HepG2 (cell line): ENCODE data around the gene RNF4. TPM values are rescaled to one million over a fixed set of nuclear protein-coding genes. Genes with fewer than 3 reads are reported as not detected.

ENCODE experiments used
- ELF4 ChIP-seq: sonication (generic); formaldehyde crosslinking; IDR thresholded peaks from 2 replicates; pipeline ENCODE4 v1.5.0; 2020; ENCODE audit warnings: missing genetic modification reagents, mild to moderate bottlenecking, moderate library complexity, borderline replicate concordance
- GABPA ChIP-seq, 2 experiments: IDR thresholded peaks; 2 replicates each; pipeline ENCODE4 v1.6.1; 2011 to 2016; ENCODE audit warnings: low read depth in 2 of 2, low read length in 1 of 2, missing biosample characterization in 1 of 2, missing genetic modification characterization in 1 of 2
- KDM2A ChIP-seq: sonication (generic); formaldehyde crosslinking; IDR thresholded peaks from 2 replicates; pipeline ENCODE4 v1.4.0; 2020; ENCODE audit warnings: low read depth, missing genetic modification reagents, borderline replicate concordance
- NBN ChIP-seq: fragments of 450-650 bp; conservative IDR thresholded peaks from 2 replicates; pipeline ENCODE4 v1.6.1; 2017
- PHF8 ChIP-seq: sonication (generic); formaldehyde crosslinking; IDR thresholded peaks from 2 replicates; pipeline ENCODE4 v1.5.0; 2020; ENCODE audit warnings: missing genetic modification reagents
- PTBP1 ChIP-seq: fragments of 200-400 bp; formaldehyde crosslinking; IDR thresholded peaks from 2 replicates; pipeline ENCODE4 v1.6.1; 2018; ENCODE audit warnings: low read length, low read depth; ENCODE audit not compliant: poor library complexity, severe bottlenecking
- SALL1 ChIP-seq: sonication (generic); formaldehyde crosslinking; IDR thresholded peaks from 2 replicates; pipeline ENCODE4 v1.8.0; 2022; ENCODE audit warnings: mild to moderate bottlenecking, missing genetic modification reagents
- SP2 ChIP-seq: sonication (generic); formaldehyde crosslinking; IDR thresholded peaks from 2 replicates; pipeline ENCODE4 v1.5.1; 2020; ENCODE audit warnings: mild to moderate bottlenecking, missing genetic modification reagents
- ZFY ChIP-seq: sonication (generic); formaldehyde crosslinking; IDR thresholded peaks from 2 replicates; pipeline ENCODE4 v1.4.0; 2020; ENCODE audit warnings: missing genetic modification reagents
- ZNF138 ChIP-seq: sonication (generic); formaldehyde crosslinking; IDR thresholded peaks from 2 replicates; pipeline ENCODE4 v1.5.0; 2020; ENCODE audit warnings: mild to moderate bottlenecking, low read depth, missing genetic modification reagents
- ZNF496 ChIP-seq: sonication (generic); formaldehyde crosslinking; IDR thresholded peaks from 2 replicates; pipeline ENCODE4 v1.8.1; 2023; ENCODE audit warnings: mild to moderate bottlenecking, moderate library complexity, missing genetic modification reagents; ENCODE audit not compliant: insufficient replicate concordance
- ZNF513 ChIP-seq: sonication (generic); formaldehyde crosslinking; conservative IDR thresholded peaks from 2 replicates; pipeline ENCODE4 v1.5.0; 2020; ENCODE audit warnings: missing genetic modification reagents
- ZNF724P ChIP-seq: sonication (generic); formaldehyde crosslinking; IDR thresholded peaks from 2 replicates; pipeline ENCODE4 v1.8.0; 2022; ENCODE audit warnings: missing genetic modification reagents, borderline replicate concordance
- ZNF816 ChIP-seq: sonication (generic); formaldehyde crosslinking; IDR thresholded peaks from 2 replicates; pipeline ENCODE4 v1.8.0; 2022; ENCODE audit warnings: missing genetic modification reagents, mild to moderate bottlenecking, borderline replicate concordance
- polyA plus RNA-seq, 8 experiments: library from polyadenylated mRNA; depleted of rRNA in 3 of 8; stranded (reverse) in 7 of 8; unstranded in 1 of 8; fragments of >200 nt; fragmentation: Illumina TruSeq in 4 of 8; extraction: Trizol in 4 of 8; gene quantifications; 2 replicates each; pipeline versions ENCODE4 v1.2.1 to v1.2.3, GENCODE V29; 2011 to 2016; ENCODE audit warnings: low read depth in 4 of 8, missing spikeins in 1 of 8, mixed read lengths in 1 of 8; ENCODE audit not compliant: insufficient read depth in 1 of 8
- total RNA-seq, 5 experiments: library from RNA; depleted of rRNA; stranded (reverse); fragments of >200 nt; fragmentation: Illumina TruSeq; extraction: Trizol; gene quantifications; 2 replicates each; pipeline ENCODE4 v1.2.3, GENCODE V29; 2016; ENCODE audit warnings: low read depth in 1 of 5
- TF ChIP-seq, protein P1 (sequence below): sonication (generic); formaldehyde crosslinking; IDR thresholded peaks from 2 replicates; pipeline ENCODE4 v1.5.0; 2020; ENCODE audit warnings: missing genetic modification reagents
- TF ChIP-seq, protein P2 (sequence below): sonication (generic); formaldehyde crosslinking; IDR thresholded peaks from 2 replicates; pipeline ENCODE4 v1.4.0; 2020; ENCODE audit warnings: mild to moderate bottlenecking, missing genetic modification reagents

RNF4 gene
- total and polyA plus RNA-seq, 2 of the 13 experiments (the other 11 are each of a cell fraction or from before 2014, with no cell fraction given), result 38.1 to 45.1 TPM

GRCh38 chr4:2537011-2537830 is 68.3 kb downstream of the RNF4 start (continued):
- TF ChIP-seq ZNF138 (CRISPR knock-in tag) (no peak), NBN (no peak), ELF4 (CRISPR knock-in tag) (no peak), SP2 (CRISPR knock-in tag) (no peak), SALL1 (CRISPR knock-in tag) (peak; percentile 41; the same call in 1 of the 2 replicates), ZNF816 (CRISPR knock-in tag) (0 out of 2 replicates have a peak, but pooled peaks have one; percentile 62), ZFY (CRISPR knock-in tag) (peak; percentile 74), ZNF496 (CRISPR knock-in tag) (no peak), PTBP1 (no peak), PHF8 (CRISPR knock-in tag) (peak; percentile 66), KDM2A (CRISPR knock-in tag) (peak; percentile 30; the same call in 1 of the 2 replicates), GABPA (IDR thresholded peaks at IDR 0.05; ENCODE audit: low read depth, low read length) (no peak), GABPA (CRISPR knock-in tag; IDR thresholded peaks at IDR 0.05; ENCODE audit: low read depth) (peak; percentile 15; the same call in 1 of the 2 replicates), ZNF513 (CRISPR knock-in tag) (no peak), ZNF724P (no peak)
- TF ChIP-seq, protein P1, sequence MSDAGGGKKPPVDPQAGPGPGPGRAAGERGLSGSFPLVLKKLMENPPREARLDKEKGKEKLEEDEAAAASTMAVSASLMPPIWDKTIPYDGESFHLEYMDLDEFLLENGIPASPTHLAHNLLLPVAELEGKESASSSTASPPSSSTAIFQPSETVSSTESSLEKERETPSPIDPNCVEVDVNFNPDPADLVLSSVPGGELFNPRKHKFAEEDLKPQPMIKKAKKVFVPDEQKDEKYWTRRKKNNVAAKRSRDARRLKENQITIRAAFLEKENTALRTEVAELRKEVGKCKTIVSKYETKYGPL (CRISPR knock-in tag), result 0 out of 2 replicates have a peak, but pooled peaks have one; percentile 30
- TF ChIP-seq, protein P2, sequence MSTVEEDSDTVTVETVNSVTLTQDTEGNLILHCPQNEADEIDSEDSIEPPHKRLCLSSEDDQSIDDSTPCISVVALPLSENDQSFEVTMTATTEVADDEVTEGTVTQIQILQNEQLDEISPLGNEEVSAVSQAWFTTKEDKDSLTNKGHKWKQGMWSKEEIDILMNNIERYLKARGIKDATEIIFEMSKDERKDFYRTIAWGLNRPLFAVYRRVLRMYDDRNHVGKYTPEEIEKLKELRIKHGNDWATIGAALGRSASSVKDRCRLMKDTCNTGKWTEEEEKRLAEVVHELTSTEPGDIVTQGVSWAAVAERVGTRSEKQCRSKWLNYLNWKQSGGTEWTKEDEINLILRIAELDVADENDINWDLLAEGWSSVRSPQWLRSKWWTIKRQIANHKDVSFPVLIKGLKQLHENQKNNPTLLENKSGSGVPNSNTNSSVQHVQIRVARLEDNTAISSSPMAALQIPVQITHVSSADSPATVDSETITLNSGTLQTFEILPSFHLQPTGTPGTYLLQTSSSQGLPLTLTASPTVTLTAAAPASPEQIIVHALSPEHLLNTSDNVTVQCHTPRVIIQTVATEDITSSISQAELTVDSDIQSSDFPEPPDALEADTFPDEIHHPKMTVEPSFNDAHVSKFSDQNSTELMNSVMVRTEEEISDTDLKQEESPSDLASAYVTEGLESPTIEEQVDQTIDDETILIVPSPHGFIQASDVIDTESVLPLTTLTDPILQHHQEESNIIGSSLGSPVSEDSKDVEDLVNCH (CRISPR knock-in tag), result no peak
